Lung microvascular endothelial cell (primary cell): ENCODE results near the gene NCAM2. TPM values are rescaled to one million over a fixed set of nuclear protein-coding genes. Genes with fewer than 3 reads are reported as not detected.
"Not testable (repeated sequence)": the region's sequence is repeated elsewhere in the genome, so short reads cannot be mapped to it uniquely, and the experiment has no call there.

Experiments
- DNase-seq, 2 donors: peaks; one replicate each; pipeline versions ENCODE4 v3.0.0 to v3.0.0-alpha.2; 2010; ENCODE audit warnings: low read depth in 2 of 2
- total RNA-seq: library from RNA; depleted of rRNA; stranded (reverse); fragments of >200 nt; gene quantifications from 2 replicates; pipeline ENCODE4 v1.2.1, GENCODE V29; 2014

Gene NCAM2
- total RNA-seq, 1 donor from 2014 or later: under 0.01 TPM

GRCh38 chr21:21102896-21103295 is 104.7 kb downstream of the NCAM2 start:
- no peak for DNase-seq

- DNase-seq: no peak
Observed at GRCh38 chr21:21103692-21104091, 105.5 kb downstream of the NCAM2 start.

GRCh38 chr21:21109736-21110135 is 111.5 kb downstream of the NCAM2 start:
- DNase-seq: no peak

- no peak for DNase-seq
Observed at GRCh38 chr21:21111309-21111920, 113.2 kb downstream of the NCAM2 start.

DNA sequence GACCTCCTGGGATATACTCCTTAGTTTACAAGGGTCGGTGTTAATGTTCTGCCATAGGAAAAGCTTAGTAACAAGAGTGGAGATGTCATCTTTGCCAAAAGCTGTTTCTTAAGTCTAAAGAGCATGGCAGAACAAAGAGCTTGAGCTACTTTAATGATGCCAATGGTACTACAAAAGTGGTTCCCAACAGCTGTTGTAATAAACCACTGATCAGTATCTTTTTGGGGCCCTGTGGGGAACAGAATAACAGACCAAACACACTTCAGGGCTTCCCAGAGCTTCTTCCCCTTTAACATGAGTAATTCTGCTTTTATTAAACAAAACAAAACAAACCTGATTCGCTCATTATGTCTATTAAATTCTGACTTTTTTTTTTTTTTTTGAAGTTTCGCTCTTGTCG is 116.3 kb downstream of the NCAM2 start:
- no peak for DNase-seq

DNA sequence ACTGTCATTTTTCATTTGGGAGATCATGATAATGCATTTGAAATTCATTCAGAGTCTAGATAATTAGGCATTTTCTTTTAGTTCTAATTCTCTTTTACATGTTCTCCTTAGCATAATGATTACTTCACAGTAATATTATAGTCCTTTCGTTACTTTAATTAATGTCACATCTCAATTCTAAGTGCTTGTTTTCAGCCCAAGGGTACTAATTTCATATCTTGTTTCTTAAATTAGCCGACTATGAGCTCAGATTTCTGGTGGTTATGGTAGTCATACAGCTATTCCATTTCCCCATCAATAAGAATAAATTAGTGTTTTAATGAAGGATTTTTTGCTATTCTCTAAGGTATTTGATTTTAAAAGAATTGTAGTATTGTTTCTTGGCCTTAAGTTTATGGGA is 120.9 kb downstream of the NCAM2 start:
- DNase-seq: no peak

DNA sequence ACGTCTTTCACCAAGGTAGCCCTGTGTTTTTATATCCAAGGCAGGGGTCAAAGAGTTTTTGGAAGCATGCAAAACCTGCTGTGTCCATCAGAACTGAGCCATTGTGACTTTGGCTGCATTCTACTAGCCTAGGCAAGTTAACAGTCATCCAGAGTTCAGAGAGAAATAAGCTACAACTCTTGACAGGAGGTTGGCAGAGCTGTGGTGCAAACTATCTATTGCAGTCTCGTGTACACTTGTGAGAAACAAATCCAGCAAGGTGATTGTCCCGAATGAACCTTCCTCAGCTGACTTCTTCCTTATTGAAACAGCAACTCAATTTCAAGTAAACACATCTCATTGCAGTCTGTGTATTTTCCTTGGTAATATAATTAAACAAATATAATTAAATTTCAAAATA is 124.5 kb downstream of the NCAM2 start:
- DNase-seq: no peak

GRCh38 chr21:21132390-21132789 is 134.2 kb downstream of the NCAM2 start:
- no peak for DNase-seq

DNA sequence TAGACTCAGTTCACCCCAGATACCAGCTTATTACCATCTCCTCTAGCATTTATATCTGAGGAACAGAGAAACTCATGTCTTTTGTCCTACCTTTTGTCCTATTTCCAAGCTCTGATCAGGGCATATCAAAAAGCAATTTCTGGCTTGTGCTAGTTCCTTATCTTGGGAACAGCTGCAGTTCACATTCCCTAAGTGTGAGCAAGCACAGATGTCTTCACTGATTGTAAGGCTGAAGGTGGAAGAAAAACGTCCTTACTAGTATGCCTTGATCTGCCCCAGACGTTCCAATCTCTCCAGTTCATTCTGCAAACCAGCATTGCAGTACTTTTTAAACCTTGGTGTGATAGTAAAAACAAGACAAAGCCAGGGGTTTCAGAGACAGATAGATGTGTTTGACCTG is 139.8 kb downstream of the NCAM2 start:
- DNase-seq: no peak

GRCh38 chr21:21146587-21147373 is 148.6 kb downstream of the NCAM2 start:
- DNase-seq: no peak

GRCh38 chr21:21147374-21147745 is 149.2 kb downstream of the NCAM2 start:
- no peak for DNase-seq

GRCh38 chr21:21148009-21148408 is 149.8 kb downstream of the NCAM2 start:
- no peak for DNase-seq

DNA sequence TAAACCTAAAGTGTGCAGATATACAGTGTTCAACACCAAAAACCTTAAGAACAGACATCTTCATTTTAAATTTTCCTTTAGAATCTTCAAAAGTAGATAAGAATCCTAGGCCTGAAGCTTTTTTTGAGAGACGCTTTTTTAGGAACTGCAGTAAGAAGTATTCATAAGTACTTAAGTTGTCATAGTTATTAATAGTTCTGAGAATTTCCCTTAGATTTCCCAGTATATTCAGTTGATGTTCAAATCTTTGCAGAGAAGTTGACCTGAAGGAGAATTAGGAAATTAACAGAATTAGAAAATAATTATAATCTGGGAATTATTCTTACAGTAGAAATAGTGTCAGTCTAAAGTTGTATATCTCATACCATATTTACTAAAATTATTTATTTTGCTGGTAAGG is 150.3 kb downstream of the NCAM2 start:
- DNase-seq: no peak

- DNase-seq: not testable (repeated sequence)
Observed at GRCh38 chr21:21149445-21149844, 151.2 kb downstream of the NCAM2 start.

DNA sequence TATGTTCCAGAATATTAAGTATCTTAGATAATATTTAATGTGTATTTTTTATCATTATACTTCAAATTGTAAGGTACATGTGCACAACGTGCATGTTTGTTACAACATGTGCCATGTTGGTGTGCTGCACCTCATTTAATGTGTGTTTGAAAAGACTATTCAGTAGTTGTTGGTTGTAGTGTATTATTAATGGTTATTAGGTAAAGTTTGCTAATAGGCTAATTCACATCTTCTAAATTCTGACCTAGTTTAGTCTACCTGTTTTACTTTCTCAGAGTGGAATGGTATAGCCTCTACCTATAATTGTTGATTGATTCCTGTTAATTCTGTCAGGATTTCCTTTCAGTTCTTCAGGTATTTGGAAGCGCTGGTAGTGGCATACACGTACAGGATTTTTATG is 153.0 kb downstream of the NCAM2 start:
- DNase-seq: no peak

DNA sequence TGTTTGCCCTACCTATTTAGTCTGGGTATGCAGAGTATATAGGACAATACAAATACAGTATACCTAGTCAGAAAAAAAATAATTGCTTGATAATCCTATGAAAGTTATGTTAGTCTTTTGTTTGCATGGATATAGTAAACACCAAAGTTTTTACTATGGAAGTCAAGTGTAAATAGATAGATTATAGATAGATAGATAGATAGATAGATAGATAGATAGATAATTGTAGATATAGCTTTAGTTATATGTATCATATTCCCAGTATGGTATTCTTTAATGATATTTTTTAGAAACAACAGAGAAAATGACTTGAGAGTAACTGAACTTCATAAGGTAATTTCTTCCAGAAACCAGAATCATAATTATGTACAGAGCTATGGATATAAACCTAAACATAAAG is 158.2 kb downstream of the NCAM2 start:
- no peak for DNase-seq

DNA sequence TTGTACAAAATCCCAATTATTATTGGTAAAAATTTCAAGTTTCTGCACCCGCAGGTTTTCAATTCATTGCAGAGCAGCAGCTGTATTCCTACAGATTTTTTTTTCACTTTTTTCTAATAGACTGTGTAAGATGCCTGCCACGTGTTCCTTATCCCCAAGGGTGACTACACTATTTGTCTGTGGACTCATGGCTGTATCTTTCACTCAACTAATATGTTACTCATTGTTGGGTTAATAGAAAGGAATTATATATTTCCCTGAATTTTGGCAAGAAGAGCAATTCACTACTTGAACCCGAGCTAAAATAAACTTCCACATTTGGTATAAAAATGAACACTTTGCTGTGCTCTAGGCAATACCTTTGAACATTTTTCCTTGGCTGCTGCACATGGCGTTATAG is 158.7 kb downstream of the NCAM2 start:
- no peak for DNase-seq

GRCh38 chr21:21158376-21158918 is 160.2 kb downstream of the NCAM2 start:
- DNase-seq: no peak

- no peak for DNase-seq
Observed at GRCh38 chr21:21159253-21159899, 161.2 kb downstream of the NCAM2 start.

DNA sequence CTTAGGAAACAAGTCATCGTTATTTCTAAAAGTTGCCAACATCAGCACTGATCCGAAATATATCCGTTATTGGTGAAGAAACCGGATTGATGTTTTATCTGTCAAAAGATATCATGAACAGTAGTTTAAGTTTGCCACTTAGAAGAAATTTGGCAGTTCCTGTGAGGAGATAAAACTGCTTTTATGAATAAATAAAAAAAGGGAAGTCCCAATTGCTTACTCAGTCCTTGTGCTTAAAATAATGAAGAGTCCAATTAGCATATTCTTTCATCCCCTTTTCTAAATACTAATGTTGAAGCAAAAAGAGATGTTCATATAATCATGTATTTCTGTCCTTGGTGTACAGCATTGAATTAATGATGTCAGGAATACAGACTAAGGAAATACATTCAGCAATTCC is 164.6 kb downstream of the NCAM2 start:
- no peak for DNase-seq

DNA sequence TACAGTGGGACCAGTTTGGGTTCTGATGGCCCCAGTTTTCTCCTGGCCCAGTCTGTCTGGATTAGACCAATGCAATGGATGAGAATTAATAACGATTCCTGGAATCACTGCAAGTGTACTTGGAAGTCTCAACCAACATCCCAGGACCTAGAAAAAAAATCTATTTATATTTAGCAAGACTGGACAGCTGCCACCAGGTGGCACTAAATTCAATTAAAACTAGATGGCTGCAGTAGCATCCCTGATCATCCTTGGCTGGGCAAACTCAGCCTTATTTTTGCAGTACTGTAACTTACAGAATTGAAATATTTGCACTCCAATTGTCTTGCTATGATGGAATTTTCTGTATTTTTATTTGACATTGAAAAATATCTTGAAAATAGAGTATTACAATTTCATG is 165.7 kb downstream of the NCAM2 start:
- peak; percentile 44 to 48 for DNase-seq

GRCh38 chr21:21165063-21165645 is 166.9 kb downstream of the NCAM2 start:
- peak in 1 of 2 donors; percentile 1 for DNase-seq
